HG02610 (cell line): ENCODE measurements around the gene TSPAN7.

Source experiments
- ATAC-seq: cut with Tn5 transposase; IDR thresholded peaks from one replicate; pipeline ENCODE4 v1.9.1; 2021; ENCODE audit warnings: mild to moderate bottlenecking, moderate library complexity; ENCODE audit not compliant: unreplicated experiment

The TSPAN7 gene

DNA sequence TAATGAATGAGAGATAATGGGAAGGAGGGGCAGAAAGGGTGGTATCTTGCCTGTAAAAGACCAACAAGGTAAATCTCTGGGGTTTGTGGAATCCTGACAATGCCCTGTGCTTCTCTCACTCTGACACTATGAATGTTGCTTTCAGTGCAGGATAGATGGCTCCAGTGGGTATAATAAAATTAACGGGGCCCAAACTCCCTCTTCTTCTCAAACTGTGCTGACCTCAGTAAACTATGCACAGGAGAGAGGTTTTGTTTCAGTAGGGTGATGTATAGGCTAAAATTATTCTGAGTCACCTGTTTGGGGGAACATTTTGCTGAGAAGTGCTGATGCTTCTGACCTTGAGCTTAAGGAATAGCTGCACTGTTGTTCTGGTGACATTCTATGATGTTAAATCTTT, 82.6 kb downstream of the TSPAN7 start:
- no peak for ATAC-seq

DNA sequence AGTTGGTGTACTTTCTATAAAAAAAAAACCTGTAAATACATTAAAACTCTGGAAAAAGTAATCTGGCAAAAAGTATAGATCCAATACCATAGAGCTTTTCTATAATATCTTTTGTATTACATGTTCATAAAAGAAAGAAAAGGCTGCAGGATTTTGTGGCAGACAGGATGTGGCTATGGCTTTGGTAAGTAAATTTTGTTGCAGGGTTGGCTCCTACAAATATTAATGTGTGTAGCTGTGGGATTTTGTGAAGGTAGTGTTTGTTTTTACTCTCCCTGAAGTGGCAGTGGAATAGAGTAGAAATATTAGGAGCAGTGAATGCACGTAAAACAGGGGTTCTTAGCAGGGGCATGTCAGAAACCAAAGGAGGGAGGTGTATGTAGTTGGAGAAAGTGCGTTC, 84.8 kb downstream of the TSPAN7 start:
- no peak for ATAC-seq

DNA sequence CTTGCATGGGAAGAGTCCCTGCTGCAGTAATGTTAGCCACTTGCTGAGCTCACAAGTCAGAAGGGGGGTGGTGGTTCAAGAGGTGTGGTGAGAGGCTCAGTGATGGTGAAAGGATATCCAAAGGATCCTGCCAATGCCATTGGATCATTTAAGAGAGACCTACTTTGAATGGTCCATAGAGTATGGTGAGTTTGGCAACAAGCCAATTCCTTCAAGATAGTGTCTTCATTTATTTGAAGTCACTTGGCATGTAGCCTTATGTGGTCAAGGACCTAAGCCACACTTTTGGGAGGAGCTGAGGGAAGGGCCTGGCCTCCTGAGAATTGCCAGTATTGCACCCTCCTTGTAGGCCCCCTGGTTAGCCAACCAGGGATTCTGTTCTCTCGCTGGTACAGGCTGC, 87.9 kb downstream of the TSPAN7 start:
- ATAC-seq = no peak

DNA sequence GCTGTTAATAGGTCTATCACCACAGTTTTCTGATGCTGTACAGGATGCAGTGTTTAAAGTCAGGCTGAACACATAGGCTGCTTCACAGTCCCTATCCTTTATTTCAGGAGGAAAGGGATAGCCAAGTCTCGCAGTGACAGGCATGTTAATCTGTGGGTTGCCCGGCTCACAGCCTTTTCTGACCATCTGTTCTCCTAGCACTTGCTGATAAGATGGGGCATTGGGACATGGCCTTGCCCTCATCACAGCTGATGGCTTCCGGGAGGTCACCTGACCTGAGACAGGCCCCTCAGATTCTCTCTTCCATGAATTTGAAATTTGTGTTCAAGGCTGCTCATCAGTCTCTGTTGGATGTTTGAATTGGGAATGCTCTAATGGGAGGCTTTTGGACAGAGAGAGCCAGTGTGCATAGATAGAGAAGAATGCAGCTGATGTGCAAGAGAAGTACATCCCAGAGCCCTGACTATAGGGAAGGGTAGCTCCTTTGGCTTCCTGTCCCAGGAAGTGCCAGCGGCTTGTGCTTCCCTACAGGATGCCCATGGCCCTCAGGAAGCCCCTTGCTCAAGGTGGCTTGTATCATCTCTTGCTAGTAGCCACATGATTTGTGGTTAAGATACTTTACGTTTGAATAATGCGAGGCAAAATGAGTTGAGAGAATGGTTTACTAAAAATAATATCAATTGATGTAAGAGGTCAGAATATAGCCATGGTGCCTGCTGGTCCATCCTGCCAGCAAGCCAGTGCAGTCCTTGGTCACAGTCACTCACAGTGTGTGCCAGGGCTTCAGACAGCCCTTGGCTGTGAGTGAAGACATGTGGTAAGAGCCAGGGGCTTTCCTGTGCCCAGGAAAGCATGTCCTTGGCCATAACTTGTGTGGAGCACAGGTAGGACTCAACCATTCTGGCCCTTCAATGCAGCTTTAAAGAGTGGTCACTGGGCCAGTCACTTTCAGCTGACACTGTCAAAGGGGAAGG, 88.6 kb downstream of the TSPAN7 start:
- ATAC-seq = no peak

DNA sequence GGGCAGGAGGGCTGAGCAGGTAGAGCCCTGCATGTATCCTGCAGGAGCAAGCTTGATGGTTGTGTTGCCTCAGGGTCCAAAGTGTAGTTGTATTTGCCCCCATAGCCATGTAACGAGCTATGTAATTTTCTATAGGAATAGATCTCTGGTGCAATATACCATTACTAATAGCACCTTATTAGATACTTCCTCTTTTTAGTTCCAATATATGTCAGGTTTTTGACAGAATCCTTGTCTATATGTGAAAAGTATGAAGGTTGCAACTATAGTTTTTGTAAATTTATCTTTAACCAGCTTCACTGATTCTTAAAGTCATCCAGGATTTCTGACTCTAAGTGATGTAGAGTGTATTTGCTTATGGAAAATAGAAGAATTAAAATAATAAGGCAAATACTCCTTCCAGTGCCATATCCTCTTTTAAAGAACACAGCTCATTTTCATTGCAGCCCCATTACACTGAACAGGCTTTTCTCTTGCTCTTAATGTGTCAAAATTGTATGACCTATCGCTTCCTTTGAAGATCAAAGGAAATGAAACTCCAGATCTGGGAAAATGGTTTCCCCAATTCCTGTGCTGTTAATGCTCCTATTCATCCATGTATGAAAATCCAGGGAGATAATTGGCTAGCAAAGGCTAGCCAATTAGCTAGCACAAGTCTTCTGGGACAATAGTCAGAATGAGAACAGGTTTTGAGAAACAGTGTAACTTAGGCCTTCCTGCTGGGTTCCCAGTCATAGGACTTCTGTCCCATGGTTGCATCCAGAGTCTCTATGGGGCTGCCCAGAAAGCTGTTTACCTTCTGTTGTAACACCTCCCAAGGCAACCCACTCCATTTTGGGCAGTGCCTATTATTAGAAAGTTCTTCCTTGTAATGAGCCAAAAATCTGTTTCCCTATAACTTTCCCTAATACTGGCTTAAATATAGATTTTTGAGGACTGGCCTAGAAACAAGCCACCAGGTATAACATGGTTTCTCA, 90.6 kb downstream of the TSPAN7 start:
- no peak for ATAC-seq

DNA sequence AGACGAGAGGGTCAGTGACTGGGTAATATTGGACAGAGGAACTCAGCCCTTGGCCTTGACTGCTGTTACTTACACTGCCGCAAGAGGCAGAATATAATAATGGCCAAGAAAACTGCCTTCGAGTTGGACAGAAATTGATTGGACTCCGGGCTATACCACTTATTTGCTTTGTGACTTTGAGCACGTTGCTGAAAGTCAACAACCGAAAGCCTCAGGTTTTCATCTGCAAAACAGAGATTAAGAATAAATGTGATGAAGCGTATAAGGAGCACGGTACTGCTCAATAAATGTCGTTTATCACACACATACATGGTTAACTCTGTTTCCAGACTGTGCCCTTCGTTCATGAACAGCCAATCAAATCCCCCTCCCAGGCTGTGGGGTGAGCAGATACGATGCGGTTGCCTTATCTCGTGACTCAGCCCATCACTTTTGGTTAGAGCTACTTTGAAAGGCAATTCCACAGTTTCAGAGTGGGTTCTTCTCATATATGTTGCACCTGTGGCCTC, 91.6 kb downstream of the TSPAN7 start:
- ATAC-seq = no peak

DNA sequence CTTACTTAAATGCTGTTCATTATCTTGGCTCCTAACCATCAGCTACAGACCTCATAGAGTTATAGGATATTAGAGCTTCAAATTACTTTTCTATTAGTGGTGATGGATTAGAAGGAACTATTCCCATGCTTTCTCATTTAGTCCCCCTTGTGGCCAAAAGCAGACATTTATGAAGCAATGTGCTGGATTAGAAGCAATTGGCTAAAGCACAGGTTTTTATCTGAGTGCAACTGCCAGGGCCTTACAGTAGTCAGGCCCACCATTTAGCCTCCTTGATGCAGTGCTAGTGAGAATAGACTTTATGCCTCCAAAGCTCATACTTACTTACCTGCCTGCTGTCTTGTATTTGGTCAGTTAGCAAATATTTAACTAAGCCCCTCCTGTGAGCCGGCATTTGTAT, 93.0 kb downstream of the TSPAN7 start:
- no peak for ATAC-seq

DNA sequence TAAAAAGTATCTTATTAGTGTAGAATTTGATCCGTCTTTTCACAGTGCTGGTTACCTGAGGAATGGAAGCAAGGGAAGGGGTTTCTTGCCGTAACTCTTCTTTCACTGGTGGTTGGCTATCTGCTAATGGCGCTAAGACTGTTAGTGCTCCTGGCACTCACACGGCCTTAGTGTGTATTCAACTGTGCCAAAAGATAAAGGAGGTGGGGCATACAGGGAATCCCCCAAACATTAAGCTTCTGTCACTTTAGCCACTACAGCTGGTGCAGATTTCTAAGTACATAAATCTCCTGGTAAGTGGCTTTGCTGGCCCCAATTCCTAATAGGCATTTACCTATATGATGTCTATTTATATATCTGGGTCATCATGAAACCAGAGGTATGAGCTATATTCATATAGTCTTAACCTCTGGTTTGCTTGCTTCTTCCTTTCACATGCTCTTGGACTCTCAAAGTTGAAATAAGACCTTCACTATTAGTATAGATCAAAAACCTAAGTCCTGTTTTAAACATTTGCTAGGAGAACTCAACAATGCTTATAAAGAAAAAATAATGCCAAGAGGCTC, 95.1 kb downstream of the TSPAN7 start:
- peak; percentile 48 for ATAC-seq

DNA sequence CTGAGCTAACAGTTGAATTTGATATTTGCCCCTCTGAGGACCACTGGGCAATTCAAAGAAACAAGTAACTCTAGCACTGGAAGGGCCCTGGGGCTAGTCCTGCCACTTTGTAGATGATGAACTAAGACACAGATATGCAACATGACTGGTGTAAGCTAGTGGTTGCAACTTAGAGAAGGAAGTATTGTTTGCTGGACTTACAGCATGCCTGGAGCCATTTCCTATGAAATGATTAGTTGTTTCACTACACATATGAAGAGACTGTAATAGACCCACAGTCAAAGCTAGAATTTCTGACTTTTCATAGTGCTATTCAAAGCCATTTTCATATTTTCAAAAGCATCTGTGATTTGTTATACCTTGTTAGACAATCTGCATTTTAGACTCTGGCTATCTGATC, 96.2 kb downstream of the TSPAN7 start:
- ATAC-seq = peak; percentile 57

DNA sequence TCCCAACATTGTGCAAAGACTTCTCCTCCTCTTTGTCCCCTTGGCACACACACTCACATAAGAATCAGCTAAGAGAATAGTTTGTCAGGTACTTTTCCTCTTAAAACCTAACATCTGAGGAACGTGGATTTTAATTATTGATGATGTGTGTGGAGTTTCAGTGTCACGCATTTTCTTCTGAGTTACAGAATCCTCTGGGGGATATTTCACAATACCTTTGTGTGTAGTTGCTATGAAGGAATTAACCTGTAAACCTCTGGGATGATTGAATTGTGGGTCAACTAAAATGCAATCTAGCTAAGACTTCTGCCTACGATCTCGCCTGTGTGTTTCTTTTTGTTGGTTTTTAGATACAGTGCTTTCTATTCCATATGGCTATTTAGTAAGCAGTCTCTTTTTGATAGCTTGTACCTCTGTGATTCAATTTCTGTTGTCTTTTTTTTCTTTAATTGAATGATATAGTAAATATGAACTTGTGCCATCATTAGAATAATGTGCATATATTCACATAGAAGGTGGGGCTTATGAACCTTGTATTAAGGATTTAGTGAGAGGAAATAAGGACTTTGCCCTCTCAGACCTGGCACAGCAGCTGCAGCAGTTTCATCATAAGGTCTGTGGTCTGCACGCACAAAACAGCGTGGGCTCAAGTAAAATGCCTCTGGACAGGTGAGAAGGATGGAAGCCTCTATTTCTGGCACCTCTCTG, 99.2 kb downstream of the TSPAN7 start:
- no peak for ATAC-seq

DNA sequence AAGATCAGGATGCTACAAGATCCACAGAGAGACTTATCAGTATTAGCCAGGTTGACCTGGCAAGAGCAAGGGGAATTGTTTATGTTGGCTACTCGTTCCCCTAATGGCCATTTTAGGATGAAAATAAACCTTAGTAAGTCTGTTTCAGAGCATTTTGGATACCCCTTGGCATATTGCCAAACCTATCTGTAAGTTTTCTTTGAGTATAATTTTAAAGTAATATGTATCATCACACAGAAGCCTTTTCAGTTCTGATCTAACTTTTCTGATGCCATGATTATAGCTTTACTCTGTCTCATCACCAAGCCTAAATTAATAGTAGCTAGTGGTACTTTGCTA, 99.7 kb downstream of the TSPAN7 start:
- no peak for ATAC-seq

DNA sequence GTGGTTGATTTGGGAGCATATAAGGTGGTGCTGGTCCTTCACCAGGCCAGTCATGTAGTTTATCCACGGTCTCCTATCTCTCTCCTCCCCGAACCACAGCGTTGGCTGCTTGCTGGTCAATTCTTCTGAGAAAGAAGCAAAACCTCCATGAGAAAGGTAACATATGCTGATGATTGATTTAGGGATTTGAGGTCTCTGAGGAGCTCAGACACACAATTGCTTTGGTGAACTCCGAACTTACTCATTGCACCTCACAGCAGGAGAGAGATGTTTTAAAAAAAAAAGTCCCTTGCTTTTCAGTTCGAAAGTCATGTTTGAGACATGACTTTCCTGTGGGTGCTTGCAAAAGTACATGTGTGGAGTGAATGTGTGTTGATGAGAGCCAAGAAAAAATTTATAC, 100.2 kb downstream of the TSPAN7 start:
- peak; percentile 74 for ATAC-seq

DNA sequence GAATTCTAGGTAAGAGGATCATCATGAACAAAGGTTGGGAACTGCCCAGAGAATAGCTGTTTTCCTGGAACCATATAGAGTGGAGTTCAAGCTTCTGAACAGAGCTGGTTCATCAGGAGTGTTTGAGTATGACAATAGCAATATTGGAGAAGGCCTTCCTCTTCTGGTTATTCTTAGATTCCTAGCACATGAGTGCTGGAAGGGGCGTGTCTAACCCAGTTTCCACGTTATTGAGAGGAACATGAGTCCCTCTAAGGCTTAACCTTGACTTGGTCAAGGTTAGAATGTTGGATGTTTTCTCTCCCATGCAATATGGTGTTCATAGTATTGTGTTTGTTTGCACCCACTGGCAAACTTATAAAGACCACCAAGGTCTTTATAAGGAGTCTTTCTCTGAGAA, 101.3 kb downstream of the TSPAN7 start:
- no peak for ATAC-seq

DNA sequence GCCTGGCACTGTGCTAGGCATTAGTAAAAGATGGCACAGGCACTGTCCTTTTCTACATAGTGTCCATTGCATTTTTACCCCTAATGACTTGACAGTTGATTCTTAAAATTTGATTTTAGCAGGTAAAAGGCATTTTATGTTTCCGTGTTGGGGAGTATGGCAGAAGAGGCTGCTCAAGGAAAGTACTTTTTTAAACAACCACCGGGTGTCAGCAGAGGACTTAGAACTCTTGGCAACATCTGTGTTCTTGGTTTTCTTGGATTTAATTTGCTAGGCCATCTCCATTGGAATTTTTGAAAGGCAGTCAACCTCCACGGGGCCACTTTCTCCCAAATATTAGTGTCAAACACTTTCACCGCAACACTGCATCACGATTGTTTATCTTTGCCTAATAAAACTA, 102.9 kb downstream of the TSPAN7 start:
- no peak for ATAC-seq

DNA sequence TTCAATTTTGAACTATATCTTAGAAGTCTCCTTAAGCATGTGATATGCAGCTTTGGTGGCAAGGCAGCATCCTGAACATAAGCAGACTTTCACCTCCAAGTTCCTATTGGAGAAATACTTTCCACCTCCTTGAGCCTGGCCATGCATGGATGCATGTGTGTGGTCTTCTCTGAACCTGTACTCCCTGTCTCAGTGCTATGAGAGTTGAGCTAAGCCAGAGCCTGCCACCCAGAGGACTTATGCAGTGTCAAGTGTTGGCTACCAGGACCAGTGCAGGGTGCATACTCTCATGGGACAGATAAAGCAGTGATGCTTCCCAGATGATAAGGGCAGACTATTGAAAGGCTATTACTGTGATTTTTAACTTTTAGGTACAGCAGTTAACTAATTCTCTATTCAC, 105.6 kb downstream of the TSPAN7 start:
- no peak for ATAC-seq

DNA sequence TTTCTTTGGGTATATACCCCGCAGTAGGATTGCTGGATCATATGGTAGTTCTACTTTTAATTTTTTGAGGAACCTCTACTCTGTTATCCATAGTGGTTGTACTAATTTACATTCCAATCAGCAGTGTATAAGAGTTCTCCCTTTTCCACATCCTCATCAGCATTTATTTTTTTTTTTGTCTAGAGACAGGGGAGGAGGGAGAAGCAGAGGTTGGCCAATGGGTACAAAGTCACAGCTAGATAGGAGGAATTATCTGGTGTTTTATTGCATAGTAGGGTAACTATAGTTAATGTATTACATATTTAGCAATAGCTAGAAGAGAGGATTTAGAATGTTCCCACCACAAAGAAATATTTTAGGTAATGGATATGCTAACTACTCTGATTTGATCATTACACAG, 107.4 kb downstream of the TSPAN7 start:
- ATAC-seq = no peak

DNA sequence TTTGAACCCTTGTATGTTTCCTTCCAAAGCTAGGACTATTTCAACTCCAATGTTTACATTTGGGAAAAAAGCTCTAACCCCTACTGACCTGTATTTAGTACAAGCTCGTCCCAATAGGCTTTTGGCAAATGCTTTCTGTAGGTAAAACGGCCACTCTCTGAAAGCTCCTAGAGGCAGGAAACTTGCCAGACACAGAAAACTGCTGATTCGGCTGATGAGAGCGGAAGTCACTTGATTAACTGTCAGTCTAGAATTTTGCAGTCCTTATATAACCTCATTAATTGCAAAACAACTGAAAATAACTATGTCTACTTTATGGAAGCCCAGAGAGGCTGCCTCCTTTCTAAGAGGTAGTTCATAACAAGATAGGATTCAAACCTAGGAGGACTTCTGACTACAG, 108.1 kb downstream of the TSPAN7 start:
- ATAC-seq = no peak

DNA sequence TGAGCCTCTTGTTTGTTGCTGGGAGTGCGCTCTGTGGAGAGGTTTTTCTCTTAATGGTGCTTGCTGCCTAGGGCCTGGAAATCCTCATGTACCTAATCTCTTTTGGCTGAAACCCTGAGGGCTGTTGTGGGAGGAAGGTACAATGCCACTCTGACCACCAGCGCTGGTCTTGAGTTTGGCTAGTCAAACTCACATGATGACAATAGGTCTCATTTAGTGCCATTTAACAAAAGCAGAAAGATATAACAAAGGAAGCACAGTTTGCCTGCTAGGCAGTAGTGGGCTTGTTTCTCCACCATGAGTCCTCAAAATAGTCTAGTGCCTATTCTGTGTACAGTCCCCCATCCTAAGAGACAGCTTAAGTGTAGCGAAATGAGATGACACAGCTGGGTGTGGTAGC, 111.3 kb downstream of the TSPAN7 start:
- no peak for ATAC-seq

DNA sequence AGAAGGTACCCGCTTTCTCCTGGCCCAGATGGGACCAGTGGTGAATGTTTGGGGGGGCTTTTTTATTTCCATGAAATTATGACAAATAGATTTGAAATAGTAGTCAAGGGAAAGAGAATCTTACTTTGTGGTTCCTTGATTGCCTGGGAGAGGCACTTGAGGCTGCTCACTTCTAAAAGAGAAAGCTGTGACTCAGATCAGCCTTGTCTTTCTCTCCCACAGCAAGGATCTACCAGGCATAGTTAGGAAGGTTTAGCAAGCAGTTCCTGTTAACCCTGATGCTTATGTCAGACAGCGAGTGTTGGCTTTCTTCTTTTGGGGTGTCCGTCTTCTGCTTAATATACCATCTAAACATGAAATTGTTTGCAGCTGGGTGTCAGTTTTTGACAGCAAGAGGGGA, 114.5 kb downstream of the TSPAN7 start:
- ATAC-seq = no peak

DNA sequence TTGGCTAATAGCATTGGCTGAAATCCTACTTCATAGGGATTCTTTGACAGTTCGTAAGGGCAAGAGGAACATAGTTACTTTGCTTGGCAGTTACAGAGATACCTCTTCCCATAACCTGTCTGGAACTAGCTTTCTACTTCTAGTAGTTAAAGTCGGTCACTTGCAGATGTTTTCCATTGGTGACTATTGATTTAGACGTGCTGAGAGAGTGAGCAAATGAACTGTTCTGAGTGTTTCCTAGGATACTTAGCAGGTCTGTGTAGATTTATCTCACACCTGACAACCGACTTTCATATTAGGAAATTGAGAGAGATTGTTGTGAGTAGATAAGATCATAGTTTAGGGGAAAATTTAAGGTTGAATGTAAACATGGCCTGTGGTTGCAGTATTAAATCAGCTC, 116.8 kb downstream of the TSPAN7 start:
- no peak for ATAC-seq

DNA sequence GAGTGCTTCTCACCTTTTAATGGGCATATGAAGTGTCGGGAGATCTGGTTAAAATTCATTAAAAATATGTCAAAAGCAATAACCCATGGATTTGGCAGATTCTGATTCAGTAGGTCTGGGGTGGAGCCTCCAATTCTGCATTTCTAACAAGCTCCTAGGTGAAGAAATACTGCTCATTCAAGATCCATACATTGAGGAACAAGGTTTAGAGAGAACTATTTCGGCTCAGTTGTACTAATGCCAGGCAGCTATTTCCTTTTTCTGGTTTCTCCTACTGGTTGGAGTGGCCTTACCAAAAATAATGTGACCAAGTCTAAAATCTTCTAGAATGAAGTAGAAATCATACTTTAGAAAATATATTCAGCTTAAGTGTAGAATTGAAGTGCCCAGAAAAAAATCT, 117.5 kb downstream of the TSPAN7 start:
- ATAC-seq = no peak
